LHCN-M2 (cell line): Measurements from ENCODE around the gene TBC1D22A. TPM values are rescaled to one million over a fixed set of nuclear protein-coding genes. Genes with fewer than 3 reads are reported as not detected.
"Not testable (repeated sequence)": the region's sequence is repeated elsewhere in the genome, so short reads cannot be mapped to it uniquely, and the experiment has no call there.

Source experiments
- DNase-seq: peaks from one replicate; pipeline ENCODE4 v3.0.0-alpha.2; 2012; ENCODE audit warnings: low read depth
- total RNA-seq: library from RNA; depleted of rRNA; stranded (reverse); fragments of >200 nt; gene quantifications from 2 replicates; pipeline ENCODE4 v1.2.3, GENCODE V29; 2014

Gene TBC1D22A
- total RNA-seq, 1 experiment from 2014 or later: 13.1 TPM

- no peak for DNase-seq
Observed at GRCh38 chr22:47043835-47044721, 281.6 kb downstream of the TBC1D22A start.

DNA sequence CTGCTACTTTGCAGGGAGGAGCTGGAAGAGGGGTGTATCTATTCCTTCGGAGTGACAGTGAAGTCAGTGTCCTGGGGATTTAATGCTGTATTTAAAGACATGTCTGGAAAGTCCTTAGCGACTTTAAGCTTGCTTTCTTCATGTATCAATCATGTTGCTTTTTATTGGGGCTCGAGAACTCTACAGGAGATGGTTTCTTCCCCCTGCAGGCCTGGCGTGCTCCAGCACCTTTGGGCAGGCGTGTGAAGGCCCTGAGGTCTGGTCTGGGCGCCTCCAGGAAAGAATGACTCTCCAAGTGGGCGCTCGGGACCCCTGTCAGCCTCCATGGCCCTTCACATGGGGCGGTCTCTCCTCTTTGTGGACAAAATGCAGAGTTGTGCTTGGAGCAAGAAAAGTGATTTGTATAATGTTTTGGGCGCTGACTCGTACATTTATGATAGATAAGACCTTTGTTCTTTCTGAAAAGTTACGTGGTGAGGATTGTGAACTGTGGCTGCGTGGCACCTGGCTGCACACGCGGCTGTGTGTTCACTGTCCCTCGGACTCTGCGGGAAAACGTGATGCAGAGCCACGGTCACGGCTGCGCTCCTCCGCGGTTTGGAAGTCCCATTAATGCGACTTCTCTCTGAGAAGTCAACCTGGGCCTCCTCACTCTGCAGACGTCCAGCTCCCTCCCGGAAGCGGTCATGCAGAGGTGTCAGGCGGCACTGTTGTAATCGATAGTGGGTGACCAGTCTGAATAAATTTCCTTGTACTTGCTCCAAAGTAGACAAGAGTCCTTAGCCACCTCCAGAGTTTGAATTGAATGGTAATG is 282.5 kb downstream of the TBC1D22A start:
- DNase-seq: no peak

DNA sequence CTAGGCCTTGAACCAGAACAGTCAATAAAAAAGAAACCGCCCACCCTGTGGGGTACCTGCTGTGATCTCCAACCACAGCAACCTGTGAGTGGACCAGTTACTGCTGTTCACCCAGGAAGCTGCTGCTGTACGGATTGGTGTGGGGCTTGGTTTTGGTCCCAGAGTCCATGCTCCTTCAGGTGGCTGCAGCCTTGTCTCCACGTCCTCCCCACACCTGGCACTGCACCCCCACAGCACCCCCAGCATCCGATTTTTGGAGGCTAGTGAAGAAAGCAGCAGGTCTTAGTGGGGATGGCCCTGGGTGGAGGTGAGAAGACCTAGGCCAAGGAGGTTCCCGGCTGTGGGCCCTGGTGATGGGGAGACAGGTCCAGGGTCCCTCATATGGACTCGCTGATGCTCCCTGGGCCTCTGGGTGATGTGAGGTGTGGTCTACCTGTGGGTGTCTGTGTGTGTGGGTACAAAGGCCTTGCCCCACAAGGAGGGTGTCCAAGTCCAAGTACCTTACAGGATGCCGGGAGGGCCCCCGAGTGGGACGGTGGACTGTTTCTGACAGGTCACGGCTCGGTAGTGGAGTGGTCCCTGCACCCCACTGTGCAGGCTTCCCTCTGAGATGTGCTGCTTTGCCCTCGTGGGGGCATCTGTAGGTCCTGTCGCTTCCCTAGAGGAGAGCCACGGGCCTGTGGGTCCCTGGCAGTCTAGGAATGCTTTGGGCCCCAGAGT is 283.4 kb downstream of the TBC1D22A start:
- DNase-seq: no peak

DNA sequence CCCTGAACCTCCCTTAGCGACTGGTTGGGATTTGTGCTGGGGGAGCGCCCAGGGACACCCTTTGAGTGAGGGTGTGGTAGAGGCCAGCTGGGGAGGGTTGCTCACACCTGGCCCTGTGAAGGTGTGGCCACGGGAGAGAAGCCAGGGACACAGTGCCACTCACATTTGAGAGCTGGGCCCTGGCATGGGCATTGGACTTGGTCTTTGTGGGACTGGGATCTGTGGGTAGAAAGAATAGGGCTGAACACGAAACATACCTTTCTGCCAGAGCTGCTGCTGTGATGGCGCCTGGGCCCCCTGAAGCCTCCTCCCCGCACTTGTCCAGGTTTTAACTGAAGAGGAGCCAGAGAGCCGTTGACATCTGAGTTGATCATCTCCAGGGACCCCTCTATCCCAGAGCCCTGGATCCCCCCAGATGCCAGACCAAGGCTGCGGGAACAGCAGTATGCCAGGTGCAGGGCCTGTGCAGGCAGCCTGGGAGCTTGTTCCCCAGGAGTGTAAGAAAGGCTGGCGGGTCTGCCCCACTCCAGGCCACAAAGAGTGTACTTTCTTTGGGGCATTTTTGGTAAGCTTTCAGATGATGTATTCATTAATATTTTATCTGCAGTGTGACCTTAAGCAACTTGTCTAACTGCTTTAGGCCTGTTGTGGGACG is 284.1 kb downstream of the TBC1D22A start:
- no peak for DNase-seq

- no peak for DNase-seq
Observed at GRCh38 chr22:47047321-47048122, 285.1 kb downstream of the TBC1D22A start.

- DNase-seq: no peak
Observed at GRCh38 chr22:47048123-47049077, 285.9 kb downstream of the TBC1D22A start.

DNA sequence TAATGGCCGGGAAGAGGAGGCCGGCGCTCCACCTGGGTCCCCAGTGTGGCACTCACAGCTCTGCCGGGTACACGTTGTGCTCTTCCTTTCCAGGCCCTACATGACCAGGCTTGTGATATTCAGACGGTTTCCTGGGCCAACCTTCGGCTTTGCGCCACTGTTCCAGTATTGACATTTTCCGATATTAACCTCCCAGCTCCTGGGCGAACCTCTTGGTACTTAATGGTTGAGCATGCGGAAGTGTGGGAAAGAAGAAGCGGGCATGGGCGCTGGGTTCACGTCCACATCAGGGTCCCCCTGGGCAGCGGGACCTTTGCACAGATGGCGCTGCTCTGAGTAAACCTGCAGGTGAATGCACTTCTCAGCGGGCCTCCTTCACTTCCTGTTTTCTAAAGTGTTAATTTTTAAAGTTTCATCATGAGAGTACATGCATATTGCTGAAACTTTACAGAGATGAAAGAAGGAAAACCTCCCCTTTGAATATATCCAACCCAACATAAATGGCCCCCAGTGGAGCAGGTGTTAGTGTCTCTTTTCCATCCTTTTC is 286.7 kb downstream of the TBC1D22A start:
- DNase-seq: no peak

- DNase-seq: not testable (repeated sequence)
Observed at GRCh38 chr22:47049736-47050400, 287.4 kb downstream of the TBC1D22A start.

- DNase-seq: no peak
Observed at GRCh38 chr22:47050401-47051051, 288.1 kb downstream of the TBC1D22A start.

GRCh38 chr22:47051441-47052071 is 289.1 kb downstream of the TBC1D22A start:
- DNase-seq: no peak

- DNase-seq: no peak
Observed at GRCh38 chr22:47052236-47053012, 290.0 kb downstream of the TBC1D22A start.

DNA sequence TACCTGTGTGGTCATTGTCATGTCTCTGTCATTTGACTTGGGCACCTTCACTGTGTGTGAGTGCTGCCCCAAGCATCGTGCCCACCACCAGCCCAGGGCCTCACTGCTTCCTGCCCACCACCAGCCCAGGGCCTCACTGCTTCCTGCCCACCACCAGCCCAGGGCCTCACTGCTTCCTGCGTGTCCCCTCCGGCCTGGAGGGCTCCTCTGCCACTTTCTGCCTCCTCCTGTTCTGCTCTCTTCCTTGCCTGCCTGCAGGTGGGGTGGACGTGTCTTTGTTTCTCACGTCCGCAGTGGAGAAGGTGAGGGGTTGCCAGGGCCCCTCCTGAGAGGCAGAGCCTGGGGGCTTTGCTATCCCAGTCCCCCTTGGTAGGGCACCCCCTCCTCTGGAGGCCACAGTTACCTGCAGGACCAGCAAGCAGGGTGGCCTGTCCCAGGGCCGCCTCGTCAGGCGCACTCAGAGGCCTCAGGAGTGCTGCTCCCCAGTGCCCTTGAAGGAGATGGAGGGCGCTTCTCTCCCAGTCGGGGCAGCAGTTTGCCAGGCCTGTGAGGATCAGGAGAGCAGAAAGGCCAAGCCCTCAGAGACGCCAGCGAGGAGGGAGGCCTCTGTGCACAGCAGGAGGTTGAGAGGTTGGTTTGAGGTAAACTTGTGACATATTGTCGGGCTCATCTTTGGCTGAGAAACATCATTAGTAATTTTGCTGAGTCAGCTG is 290.7 kb downstream of the TBC1D22A start:
- no peak for DNase-seq

GRCh38 chr22:47053726-47054141 is 291.3 kb downstream of the TBC1D22A start:
- no peak for DNase-seq

DNA sequence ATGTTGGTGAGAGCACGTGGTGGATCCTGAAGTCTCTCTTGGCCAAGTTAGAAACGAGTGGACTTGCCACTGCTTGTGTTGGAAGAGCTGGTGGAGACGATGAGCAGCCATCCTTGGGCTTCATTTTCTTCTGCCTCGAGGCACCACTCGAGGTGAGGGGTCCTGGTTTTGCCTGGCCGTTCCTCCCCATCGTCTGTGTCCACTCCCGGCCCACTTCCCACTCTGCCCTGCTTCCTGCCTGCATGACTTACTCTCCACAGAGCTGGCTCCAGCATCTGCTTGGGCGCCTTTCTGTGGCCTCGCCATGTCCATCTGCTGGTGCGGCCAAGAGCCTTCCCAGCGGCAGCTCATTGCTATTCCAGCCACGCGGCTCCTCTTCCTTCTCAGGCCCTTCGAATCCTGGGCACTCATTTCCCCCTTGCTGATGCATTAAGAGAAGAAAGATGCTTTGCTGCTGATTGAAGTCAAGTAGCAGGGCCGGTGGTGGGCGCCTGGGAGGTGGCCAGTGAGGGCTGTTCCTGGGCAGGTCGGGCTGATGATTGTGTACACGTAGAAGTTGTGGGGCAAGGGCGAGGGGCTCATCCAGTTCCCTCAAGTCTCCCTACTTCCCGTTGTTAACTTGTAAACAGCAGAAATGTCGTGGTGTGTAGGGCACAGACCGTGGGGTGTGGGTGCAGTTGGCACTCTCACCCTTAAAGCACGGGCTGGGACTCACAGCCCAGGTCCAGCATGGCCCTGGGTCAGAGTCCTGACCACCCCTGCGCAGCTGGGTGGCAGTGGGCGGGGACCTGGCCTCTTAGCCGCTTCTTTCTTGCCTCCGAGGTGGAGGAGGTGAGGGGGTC is 292.0 kb downstream of the TBC1D22A start:
- no peak for DNase-seq

GRCh38 chr22:47055073-47055355 is 292.6 kb downstream of the TBC1D22A start:
- no peak for DNase-seq
